Measurements from ENCODE around the gene XRN2. TPM values are rescaled to one million over a fixed set of nuclear protein-coding genes. Genes with fewer than 3 reads are reported as not detected.

Gene XRN2
- total RNA-seq, 1 donor = 125 TPM

DNA sequence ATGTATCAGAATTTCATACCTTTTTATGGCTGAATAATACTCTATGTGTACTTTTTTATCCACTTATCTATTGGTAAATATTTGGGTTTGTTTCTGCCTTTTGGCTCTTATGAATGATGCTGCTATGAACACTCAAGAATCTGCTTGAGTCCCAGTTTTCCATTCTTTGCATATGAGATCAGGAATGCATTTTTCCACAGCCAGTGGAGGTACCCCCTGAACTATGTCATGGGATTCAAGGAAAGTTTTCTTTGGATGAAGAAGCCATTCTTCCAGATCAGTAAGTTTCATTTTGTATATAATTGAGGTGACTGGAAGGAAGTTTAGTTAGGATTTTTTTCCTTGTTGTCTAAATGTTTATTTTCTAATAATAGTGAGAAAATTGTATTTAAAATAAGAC, 53.3 kb downstream of the XRN2 start:
- no peak overlapping the region for H2AFZ ChIP-seq (ENCODE audit: low read length)
- no peak overlapping the region for H3K4me3 ChIP-seq (ENCODE audit: insufficient read depth, low read length)
- H3K9me3 ChIP-seq (ENCODE audit: low read depth, low read length) = no peaks in the 10 kb centered on the region
- peaks cover 22% of the 10 kb centered on the region for H3K4me1 ChIP-seq (ENCODE audit: insufficient read depth, low read length)
- H3K27me3 ChIP-seq (ENCODE audit: insufficient read depth, low read length) = no peaks in the 10 kb centered on the region
- H3K27ac ChIP-seq (ENCODE audit: low read depth, low read length) = no peak overlapping the region
- TF ChIP-seq, protein P1, sequence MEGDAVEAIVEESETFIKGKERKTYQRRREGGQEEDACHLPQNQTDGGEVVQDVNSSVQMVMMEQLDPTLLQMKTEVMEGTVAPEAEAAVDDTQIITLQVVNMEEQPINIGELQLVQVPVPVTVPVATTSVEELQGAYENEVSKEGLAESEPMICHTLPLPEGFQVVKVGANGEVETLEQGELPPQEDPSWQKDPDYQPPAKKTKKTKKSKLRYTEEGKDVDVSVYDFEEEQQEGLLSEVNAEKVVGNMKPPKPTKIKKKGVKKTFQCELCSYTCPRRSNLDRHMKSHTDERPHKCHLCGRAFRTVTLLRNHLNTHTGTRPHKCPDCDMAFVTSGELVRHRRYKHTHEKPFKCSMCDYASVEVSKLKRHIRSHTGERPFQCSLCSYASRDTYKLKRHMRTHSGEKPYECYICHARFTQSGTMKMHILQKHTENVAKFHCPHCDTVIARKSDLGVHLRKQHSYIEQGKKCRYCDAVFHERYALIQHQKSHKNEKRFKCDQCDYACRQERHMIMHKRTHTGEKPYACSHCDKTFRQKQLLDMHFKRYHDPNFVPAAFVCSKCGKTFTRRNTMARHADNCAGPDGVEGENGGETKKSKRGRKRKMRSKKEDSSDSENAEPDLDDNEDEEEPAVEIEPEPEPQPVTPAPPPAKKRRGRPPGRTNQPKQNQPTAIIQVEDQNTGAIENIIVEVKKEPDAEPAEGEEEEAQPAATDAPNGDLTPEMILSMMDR (IDR thresholded peaks at IDR 0.05; ENCODE audit: extremely low read depth, low read depth, low read length) = no peak
- no peak overlapping the region for H3K4me2 ChIP-seq (ENCODE audit: insufficient read depth, low read length)
- H3K36me3 ChIP-seq (ENCODE audit: insufficient read depth, low read length) = peaks cover 26% of the 10 kb centered on the region
- H3K79me2 ChIP-seq (ENCODE audit: insufficient read depth, low read length) = peaks cover 3% of the 10 kb centered on the region
- no peaks in the 10 kb centered on the region for H4K20me1 ChIP-seq (ENCODE audit: insufficient read depth, low read length)
- no peak for DNase-seq (ENCODE audit: insufficient read length, low spot score, missing footprints)

GRCh38 chr20:21357844-21358243, 54.7 kb downstream of the XRN2 start:
- peaks cover 14% of the 10 kb centered on the region for H3K4me1 ChIP-seq (ENCODE audit: insufficient read depth, low read length)
- H3K4me2 ChIP-seq (ENCODE audit: insufficient read depth, low read length) = no peak overlapping the region
- no peaks in the 10 kb centered on the region for H3K27me3 ChIP-seq (ENCODE audit: insufficient read depth, low read length)
- no peak for DNase-seq (ENCODE audit: insufficient read length, low spot score, missing footprints)
- H3K4me3 ChIP-seq (ENCODE audit: insufficient read depth, low read length) = no peak overlapping the region
- H3K9me3 ChIP-seq (ENCODE audit: low read depth, low read length) = no peaks in the 10 kb centered on the region
- no peaks in the 10 kb centered on the region for H4K20me1 ChIP-seq (ENCODE audit: insufficient read depth, low read length)
- H3K27ac ChIP-seq (ENCODE audit: low read depth, low read length) = no peak overlapping the region
- no peaks in the 10 kb centered on the region for H3K79me2 ChIP-seq (ENCODE audit: insufficient read depth, low read length)
- TF ChIP-seq, protein P1 (IDR thresholded peaks at IDR 0.05; ENCODE audit: extremely low read depth, low read depth, low read length) = no peak
- H3K36me3 ChIP-seq (ENCODE audit: insufficient read depth, low read length) = peaks cover 31% of the 10 kb centered on the region
- no peak overlapping the region for H2AFZ ChIP-seq (ENCODE audit: low read length)

DNA sequence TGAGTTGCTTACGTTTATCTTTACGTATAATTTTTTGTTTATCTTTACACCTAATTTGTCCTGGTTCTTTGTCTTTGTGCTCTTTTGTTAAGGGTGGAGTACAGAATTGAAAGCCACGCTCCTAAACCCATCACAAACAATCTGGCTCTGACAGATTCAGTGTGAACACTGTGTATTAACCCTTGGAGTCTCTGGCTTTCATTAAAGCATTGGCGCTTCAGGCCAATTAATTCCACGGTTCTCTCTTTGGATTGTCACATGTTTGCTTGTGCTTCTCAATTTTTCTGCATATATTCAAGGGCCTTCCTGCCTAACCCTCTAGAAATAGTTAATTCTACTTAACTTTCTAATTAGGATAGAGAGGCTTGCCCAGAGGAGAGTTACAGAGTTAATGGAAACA, 55.6 kb downstream of the XRN2 start:
- H3K9me3 ChIP-seq (ENCODE audit: low read depth, low read length) = no peaks in the 10 kb centered on the region
- H2AFZ ChIP-seq (ENCODE audit: low read length) = no peak overlapping the region
- H3K27me3 ChIP-seq (ENCODE audit: insufficient read depth, low read length) = no peaks in the 10 kb centered on the region
- H3K27ac ChIP-seq (ENCODE audit: low read depth, low read length) = no peak overlapping the region
- TF ChIP-seq, protein P1 (IDR thresholded peaks at IDR 0.05; ENCODE audit: extremely low read depth, low read depth, low read length) = no peak
- no peaks in the 10 kb centered on the region for H3K79me2 ChIP-seq (ENCODE audit: insufficient read depth, low read length)
- no peak for DNase-seq (ENCODE audit: insufficient read length, low spot score, missing footprints)
- no peak overlapping the region for H3K4me2 ChIP-seq (ENCODE audit: insufficient read depth, low read length)
- H3K36me3 ChIP-seq (ENCODE audit: insufficient read depth, low read length) = peaks cover 39% of the 10 kb centered on the region
- H3K4me1 ChIP-seq (ENCODE audit: insufficient read depth, low read length) = peaks cover 13% of the 10 kb centered on the region
- H3K4me3 ChIP-seq (ENCODE audit: insufficient read depth, low read length) = no peak overlapping the region
- no peaks in the 10 kb centered on the region for H4K20me1 ChIP-seq (ENCODE audit: insufficient read depth, low read length)

DNA sequence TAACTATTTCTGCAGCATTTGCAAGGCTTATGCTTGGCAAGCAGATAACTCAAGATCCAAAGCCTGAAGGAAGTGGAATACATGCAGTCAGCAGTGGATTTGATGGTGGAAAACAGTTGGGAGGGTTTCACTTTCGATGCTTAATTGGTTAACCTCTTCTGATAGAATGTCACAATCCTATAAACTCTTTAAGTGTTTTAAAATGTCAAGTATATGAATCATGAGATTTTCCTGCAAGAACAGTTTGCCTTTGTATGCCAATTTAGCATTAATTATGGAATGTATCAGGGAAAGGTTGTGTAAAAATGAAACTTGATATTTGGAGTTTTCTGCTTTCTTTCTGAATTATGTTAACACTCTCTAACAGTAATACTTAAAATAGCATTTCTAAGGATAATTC, 57.6 kb downstream of the XRN2 start:
- H3K79me2 ChIP-seq (ENCODE audit: insufficient read depth, low read length) = peaks cover 3% of the 10 kb centered on the region
- peaks cover 54% of the 10 kb centered on the region for H3K36me3 ChIP-seq (ENCODE audit: insufficient read depth, low read length)
- H3K9me3 ChIP-seq (ENCODE audit: low read depth, low read length) = no peaks in the 10 kb centered on the region
- peaks cover 13% of the 10 kb centered on the region for H3K4me1 ChIP-seq (ENCODE audit: insufficient read depth, low read length)
- H3K27ac ChIP-seq (ENCODE audit: low read depth, low read length) = no peak overlapping the region
- H3K4me2 ChIP-seq (ENCODE audit: insufficient read depth, low read length) = peak overlapping the region; percentile 46
- no peak overlapping the region for H3K4me3 ChIP-seq (ENCODE audit: insufficient read depth, low read length)
- no peak overlapping the region for H2AFZ ChIP-seq (ENCODE audit: low read length)
- TF ChIP-seq, protein P1 (IDR thresholded peaks at IDR 0.05; ENCODE audit: extremely low read depth, low read depth, low read length) = no peak
- H3K27me3 ChIP-seq (ENCODE audit: insufficient read depth, low read length) = no peaks in the 10 kb centered on the region
- no peaks in the 10 kb centered on the region for H4K20me1 ChIP-seq (ENCODE audit: insufficient read depth, low read length)
- DNase-seq (ENCODE audit: insufficient read length, low spot score, missing footprints) = peak; percentile 41

Data from osteoblast (primary cell).